Measurements from ENCODE around the gene FOCAD.

GRCh38 chr9:20988061-20988460, 304.0 kb downstream of the FOCAD start:
- TF ChIP-seq POLR2A (IDR thresholded peaks at IDR 0.05; ENCODE audit: low read depth, low read length) (no peak), TAF1 (IDR thresholded peaks at IDR 0.05; ENCODE audit: borderline replicate concordance, low read depth, low read length) (no peak)
